ENCODE data around the gene SH2D2A.
A peak's percentile ranks its signal among the peaks of the same experiment; 100 is the strongest.
"Not testable (repeated sequence)": the region's sequence is repeated elsewhere in the genome, so short reads cannot be mapped to it uniquely, and the experiment has no call there.

The SH2D2A gene

GRCh38 chr1:156766298-156767100, 50.1 kb downstream of the SH2D2A start:
- H3K27ac ChIP-seq, result peak overlapping the region; percentile 87
- TF ChIP-seq CTCF (conservative IDR thresholded peaks at IDR 0.05; ENCODE audit: low read depth), result no peak
- ChIA-PET CTCF (no interaction called here), POLR2A (ENCODE audit: low non-redundant PET) (interaction anchor here (1.0 to 1.4 kb wide), 2 partner anchors 15 to 25 kb away, joined by 4 to 7 read pairs; partner anchors contain the start of genes HDGF and MRPL24)
- no peak for DNase-seq (ENCODE audit: low spot score)

- CTCF ChIA-PET, result interaction anchor here (0.5 kb wide), 1 partner anchor 8 kb away, joined by 3 read pairs; no protein-coding TSS in a partner anchor
- DNase-seq (ENCODE audit: low spot score), result no peak
- POLR2A ChIA-PET (ENCODE audit: low non-redundant PET), result interaction anchor here (0.6 kb wide), 2 partner anchors 25 to 29 kb away, joined by 3 to 4 read pairs; partner anchors contain the start of gene MRPL24
- TF ChIP-seq CTCF (conservative IDR thresholded peaks at IDR 0.05; ENCODE audit: low read depth), result no peak
- H3K27ac ChIP-seq, result peak overlapping the region; percentile 87
Observed at GRCh38 chr1:156765666-156766065, 51.0 kb downstream of the SH2D2A start.

GRCh38 chr1:156765136-156765535, 51.5 kb downstream of the SH2D2A start:
- CTCF ChIA-PET, result not testable (repeated sequence)
- POLR2A ChIA-PET (ENCODE audit: low non-redundant PET), result interaction anchor here (0.6 kb wide), 1 partner anchor 28 kb away, joined by 4 read pairs; no protein-coding TSS in a partner anchor

GRCh38 chr1:156760796-156761104, 55.9 kb downstream of the SH2D2A start:
- no peak for DNase-seq (ENCODE audit: low spot score)
- ChIA-PET CTCF (interaction anchor here (0.6 to 0.8 kb wide), 3 partner anchors 26 to 53 kb away, joined by 3 to 10 read pairs (median 4); no protein-coding TSS in a partner anchor), POLR2A (ENCODE audit: low non-redundant PET) (interaction anchor here (0.6 to 0.9 kb wide), 3 partner anchors 9 to 69 kb away, joined by 3 to 4 read pairs (median 3); partner anchors contain the start of gene HDGF)
- H3K27ac ChIP-seq, result no peak overlapping the region
- TF ChIP-seq CTCF (conservative IDR thresholded peaks at IDR 0.05; ENCODE audit: low read depth), result no peak

More at GRCh38 chr1:156765136-156765535, 51.5 kb downstream of the SH2D2A start:
- not testable (repeated sequence) for DNase-seq (ENCODE audit: low spot score)
- H3K27ac ChIP-seq, result peak overlapping the region; percentile 26; the same call in 1 of the 2 replicates

GRCh38 chr1:156760092-156760795, 56.4 kb downstream of the SH2D2A start:
- no peak for DNase-seq (ENCODE audit: low spot score)
- H3K27ac ChIP-seq, result 0 out of 2 replicates have a peak overlapping the region, but pooled peaks have one; percentile 9
- POLR2A ChIA-PET (ENCODE audit: low non-redundant PET), result interaction anchor here (0.6 to 0.9 kb wide), 3 partner anchors 9 to 69 kb away, joined by 3 to 4 read pairs (median 3); partner anchors contain the start of gene HDGF
- CTCF ChIA-PET, result interaction anchor here (0.6 to 0.8 kb wide), 3 partner anchors 26 to 53 kb away, joined by 3 to 10 read pairs (median 4); no protein-coding TSS in a partner anchor
- no peak for TF ChIP-seq CTCF (conservative IDR thresholded peaks at IDR 0.05; ENCODE audit: low read depth)

GRCh38 chr1:156757572-156758253, 58.9 kb downstream of the SH2D2A start:
- POLR2A ChIA-PET (ENCODE audit: low non-redundant PET); DNase-seq (ENCODE audit: low spot score); H3K27ac ChIP-seq: not testable (repeated sequence)
- CTCF ChIA-PET, result interaction anchor here (0.7 to 1.0 kb wide), 3 partner anchors 8 to 48 kb away, joined by 3 read pairs; no protein-coding TSS in a partner anchor

- POLR2A ChIA-PET (ENCODE audit: low non-redundant PET), result no interaction called here
- no peak for DNase-seq (ENCODE audit: low spot score)
- H3K27ac ChIP-seq, result no peak overlapping the region
- CTCF ChIA-PET, result interaction anchor here (1.2 kb wide), 1 partner anchor 66 kb away, joined by 5 read pairs; no protein-coding TSS in a partner anchor
- TF ChIP-seq CTCF (conservative IDR thresholded peaks at IDR 0.05; ENCODE audit: low read depth), result no peak
Observed at GRCh38 chr1:156756355-156756754, 60.3 kb downstream of the SH2D2A start.

All from RWPE1 (cell line).